Sigmoid colon (tissue), 7 donors: Measurements from ENCODE around the gene TMEM184C. TPM values are rescaled to one million over a fixed set of nuclear protein-coding genes. Genes with fewer than 3 reads are reported as not detected.

Source experiments
- DNase-seq: peaks from one replicate; pipeline ENCODE4 v3.0.0-alpha.2; 2019
- H3K27ac ChIP-seq, 4 donors: fragments of 200-600 bp; sonication (generic); one replicate each; pipeline ENCODE4 v1.5.1; 2016 to 2019; ENCODE audit warnings: mild to moderate bottlenecking in 1 of 4
- H3K27me3 ChIP-seq, 3 donors: fragments of 200-600 bp; sonication (generic); one replicate each; pipeline ENCODE4 v1.5.1; 2019; ENCODE audit warnings: mild to moderate bottlenecking in 1 of 3
- H3K36me3 ChIP-seq, 4 donors: fragments of 200-600 bp; sonication (generic); one replicate each; pipeline ENCODE4 v1.5.1; 2016 to 2019
- H3K4me1 ChIP-seq, 4 donors: fragments of 200-600 bp; sonication (generic); one replicate each; pipeline ENCODE4 v1.5.1; 2017 to 2019
- H3K4me3 ChIP-seq, 4 donors: fragments of 200-600 bp; sonication (generic); one replicate each; pipeline ENCODE4 v1.5.1; 2017 to 2019; ENCODE audit warnings: mild to moderate bottlenecking in 2 of 4, moderate library complexity in 1 of 4
- H3K9me3 ChIP-seq, 4 donors: fragments of 200-600 bp in 3 of 4; sonication (generic) in 3 of 4; one replicate each; pipeline versions ENCODE4 v1.5.1 to v1.6.1; 2013 to 2019
- CTCF ChIP-seq, 4 experiments: fragments of 450-650 bp in 3 of 4; fragments of 200-600 bp in 1 of 4; IDR thresholded peaks; one replicate each; pipeline ENCODE4 v1.5.1; 2016 to 2019; ENCODE audit warnings: antibody characterized with exemption in 4 of 4, mild to moderate bottlenecking in 3 of 4, moderate library complexity in 2 of 4
- EP300 ChIP-seq, 4 donors: sonication (generic); formaldehyde crosslinking; IDR thresholded peaks; one replicate each; pipeline ENCODE4 v1.6.1; 2017; ENCODE audit warnings: antibody characterized with exemption in 4 of 4
- POLR2A ChIP-seq, 2 donors: fragments of 450-650 bp; IDR thresholded peaks; one replicate each; pipeline ENCODE4 v1.6.1; 2016; ENCODE audit warnings: antibody characterized with exemption in 2 of 2, mild to moderate bottlenecking in 2 of 2, moderate library complexity in 2 of 2
- POLR2AphosphoS5 ChIP-seq, 4 donors: sonication (generic); formaldehyde crosslinking; IDR thresholded peaks; one replicate each; pipeline ENCODE4 v1.6.1; 2017; ENCODE audit warnings: antibody characterized with exemption in 4 of 4
- WGBS, 2 donors: extraction: QIAGEN DNeasy Blood & Tissue Kit; methylation state at CpG; one replicate each; pipeline ENCODE4 v1.1.7; 2013; 5-methylcytosine and 5-hydroxymethylcytosine counted together
- intact Hi-C: fragments of 100-400 bp; cut with DNase I; formaldehyde crosslinking; loops from one replicate; pipeline ENCODE4 v1.15.1; 2023
- polyA plus RNA-seq, 3 donors: library from polyadenylated mRNA; stranded (reverse); fragments of 200-250 nt; gene quantifications; one replicate each; pipeline ENCODE4 v1.2.3, GENCODE V29; 2013
- total RNA-seq, 4 donors: library from RNA; depleted of rRNA; stranded (reverse); fragments of >200 nt; gene quantifications; one replicate each; pipeline ENCODE4 v1.1.0, GENCODE V29; 2016
- donor health status: healthy with polysubstance abuse.
- donor health status: Bipolar disorder and iron deficiency.
- donor health status: healthy.

The TMEM184C gene
- total and polyA plus RNA-seq, 7 donors, result 6.0 to 23.8 (median 12.2) TPM

DNA sequence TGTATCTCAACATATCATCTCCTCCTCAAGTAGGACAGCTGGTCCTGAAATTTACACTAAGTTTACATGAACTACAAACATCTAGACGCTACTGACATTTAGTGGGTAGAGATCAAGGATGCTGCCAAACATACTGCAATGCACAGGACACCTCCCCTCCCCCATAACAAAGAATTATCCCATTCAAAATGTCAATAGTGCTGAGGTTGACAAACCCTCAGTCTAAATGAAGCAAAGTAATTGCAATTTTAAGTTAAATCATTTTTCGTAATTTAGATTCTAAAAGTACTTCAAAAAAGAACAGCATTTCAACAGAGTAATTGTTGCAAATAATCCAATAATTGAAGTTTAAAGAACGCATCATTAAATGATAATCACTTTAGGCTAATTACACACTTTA, 65.6 kb downstream of the TMEM184C start:
- no peak for DNase-seq
- WGBS, 2 donors, result 61 to 65% methylated on average over 3 of the region's 3 CpGs
- peaks cover 0 to 11% (median 0%) of the 10 kb centered on the region in 4 donors for H3K36me3 ChIP-seq
- no peak for TF ChIP-seq CTCF (IDR thresholded peaks at IDR 0.05)
- no peak for TF ChIP-seq POLR2A (IDR thresholded peaks at IDR 0.05)
- no peak for TF ChIP-seq EP300 (IDR thresholded peaks at IDR 0.05)
- no peak for TF ChIP-seq POLR2AphosphoS5 (IDR thresholded peaks at IDR 0.05)
- peaks cover 0 to 29% (median 21%) of the 10 kb centered on the region in 4 donors for H3K4me1 ChIP-seq
- H3K4me3 ChIP-seq, result peak overlapping the region; percentile 65 to 90 (median 80)
- intact Hi-C loops, result loop anchor here (5.0 kb wide), 2 partner anchors 760 to 1745 kb away; partner anchors contain the start of genes NR3C2 and ZNF827
- no peaks in the 10 kb centered on the region for H3K27me3 ChIP-seq
- H3K27ac ChIP-seq, result peak overlapping the region in 3 of 4 donors; percentile 90 to 95 (median 94)
- H3K9me3 ChIP-seq, result no peaks in the 10 kb centered on the region

DNA sequence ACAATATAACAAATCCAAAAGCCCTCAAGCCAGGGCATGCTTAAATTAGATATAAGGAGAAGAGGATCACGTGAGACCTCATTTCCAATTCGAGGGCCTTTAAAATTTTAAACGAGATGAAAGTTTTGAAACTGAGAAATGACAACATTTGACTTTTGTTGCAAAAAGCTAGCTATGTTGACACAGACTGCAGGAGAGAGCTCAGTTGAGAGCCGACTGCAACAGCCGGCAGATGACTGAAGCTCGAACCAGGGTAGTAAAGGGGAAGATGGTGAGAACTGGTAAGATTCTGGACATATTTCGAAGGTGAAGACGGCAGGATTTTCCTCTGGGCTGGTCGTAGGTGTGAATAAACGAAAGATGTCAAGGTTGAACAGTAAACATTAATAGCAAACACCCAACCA, 66.0 kb downstream of the TMEM184C start:
- peak; percentile 52 to 69 (median 55) for TF ChIP-seq POLR2AphosphoS5 (IDR thresholded peaks at IDR 0.05)
- TF ChIP-seq EP300 (IDR thresholded peaks at IDR 0.05), result no peak
- WGBS, 2 donors, result 1 to 2% methylated on average over 10 of the region's 10 CpGs
- DNase-seq, result peak; percentile 76
- Histone ChIP-seq H3K27ac (peak overlapping the region; percentile 84 to 95 (median 92)), H3K4me1 (peaks cover 0 to 28% (median 19%) of the 10 kb centered on the region in 4 donors), H3K36me3 (peaks cover 0 to 11% (median 0%) of the 10 kb centered on the region in 4 donors), H3K27me3 (no peaks in the 10 kb centered on the region), H3K9me3 (no peaks in the 10 kb centered on the region), H3K4me3 (peak overlapping the region; percentile 65 to 90 (median 80))
- intact Hi-C loops, result loop anchor here (5.0 kb wide), 2 partner anchors 759 to 1746 kb away; partner anchors contain the start of genes NR3C2 and ZNF827

DNA sequence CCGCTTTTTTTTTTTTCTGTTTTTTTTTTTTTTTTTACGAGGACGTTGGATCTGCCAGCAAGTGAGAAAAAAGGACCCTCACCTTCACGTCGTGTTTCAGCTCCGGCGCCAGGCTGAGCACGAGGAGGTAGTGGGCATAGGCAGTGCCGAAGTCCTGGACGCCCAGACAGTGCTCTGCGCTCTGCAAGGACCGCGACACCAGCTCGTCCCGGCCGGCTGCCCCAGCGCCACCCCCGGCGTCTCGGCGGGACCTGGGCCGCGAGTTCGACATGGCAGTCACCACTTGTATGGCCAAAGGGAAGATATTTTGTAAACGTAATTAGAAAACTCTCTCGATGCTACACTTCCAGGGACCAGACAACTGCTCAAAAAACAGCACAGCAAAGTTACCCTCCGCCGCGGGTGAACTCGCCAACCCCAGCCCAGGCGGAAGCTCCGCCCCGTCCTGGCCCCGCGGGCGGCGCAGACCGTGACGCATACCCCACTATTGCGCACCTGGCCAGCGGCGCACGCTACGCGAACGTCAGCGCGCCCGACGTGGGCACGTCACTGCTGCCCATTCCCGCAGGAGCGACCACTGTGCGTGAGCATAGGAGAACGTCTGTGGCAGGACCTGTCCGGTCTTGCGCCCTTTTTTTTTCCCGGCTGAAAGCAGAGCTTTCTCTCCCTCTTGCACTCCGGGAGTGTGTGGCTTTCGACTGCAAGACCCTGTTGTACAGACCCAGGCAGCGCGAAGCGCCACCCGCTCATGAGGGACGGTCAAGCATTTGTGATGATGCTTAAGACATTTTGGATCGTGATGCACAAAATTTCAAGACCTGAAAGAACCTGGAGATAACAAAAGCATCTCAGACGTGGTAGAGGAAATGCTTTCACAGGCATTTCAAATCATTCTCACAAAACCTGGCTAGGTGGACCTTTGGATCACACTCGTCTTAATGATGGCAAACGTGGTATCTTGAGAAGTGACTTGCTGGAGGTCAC, 66.8 kb downstream of the TMEM184C start, which contains the start of gene PRMT9:
Gene PRMT9, minus strand, starts transcription at position 447 of the 984 bp plus-strand sequence. Its CDS starts 176 bp downstream, at position 271.
- WGBS, 2 donors, result 0% methylated on average over 69 of the region's 69 CpGs

DNA sequence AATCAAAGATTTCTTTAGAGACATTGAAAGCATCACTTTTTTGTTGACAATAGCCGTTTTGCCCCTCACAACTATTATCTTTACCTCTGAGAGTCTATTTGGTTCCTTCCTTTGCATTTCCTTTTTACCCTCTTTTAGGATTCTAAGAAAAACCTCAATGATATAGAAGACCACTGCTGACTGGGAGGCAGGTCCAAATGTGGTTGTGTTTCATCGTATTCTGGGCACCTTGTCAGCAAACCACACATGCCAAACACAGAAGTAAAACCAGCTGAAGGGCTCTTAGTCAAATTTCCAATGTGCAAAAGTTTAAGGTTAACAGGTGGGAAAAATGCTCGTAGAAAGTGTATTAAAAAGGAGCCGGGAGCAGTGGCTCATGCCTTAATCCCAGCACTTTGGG, 71.9 kb downstream of the TMEM184C start:
- Histone ChIP-seq H3K4me3 (no peak overlapping the region), H3K27ac (no peak overlapping the region), H3K27me3 (no peaks in the 10 kb centered on the region), H3K4me1 (peaks cover 0 to 7% (median 0%) of the 10 kb centered on the region in 4 donors), H3K9me3 (no peaks in the 10 kb centered on the region), H3K36me3 (no peaks in the 10 kb centered on the region)
- intact Hi-C loops, result no loop called here
- WGBS, 2 donors, result 43 to 45% methylated on average over 4 of the region's 4 CpGs
- no peak for DNase-seq
- TF ChIP-seq POLR2AphosphoS5 (IDR thresholded peaks at IDR 0.05) (no peak), EP300 (IDR thresholded peaks at IDR 0.05) (no peak), CTCF (IDR thresholded peaks at IDR 0.05) (no peak), POLR2A (IDR thresholded peaks at IDR 0.05) (no peak)

More for the DNA sequence above, 66.8 kb downstream of the TMEM184C start, which contains the start of gene PRMT9:
- intact Hi-C loops, result loop anchor here (1.0 to 5.0 kb wide), 4 partner anchors 49 to 1747 kb away; partner anchors contain the start of genes ARHGAP10, NR3C2 and ZNF827
- Histone ChIP-seq H3K4me1 (peaks cover 0 to 22% (median 16%) of the 10 kb centered on the region in 4 donors), H3K27ac (peak within 1 kb of the TSS; percentile 84 to 95 (median 92)), H3K27me3 (no peaks in the 10 kb centered on the region), H3K9me3 (no peaks in the 10 kb centered on the region), H3K4me3 (peak within 1 kb of the TSS; percentile 65 to 90 (median 80)), H3K36me3 (peaks cover 0 to 9% (median 0%) of the 10 kb centered on the region in 4 donors)
- TF ChIP-seq POLR2A (IDR thresholded peaks at IDR 0.05), result peak; percentile 87 to 90
- no peak for TF ChIP-seq CTCF (IDR thresholded peaks at IDR 0.05)
- TF ChIP-seq EP300 (IDR thresholded peaks at IDR 0.05), result peak in 3 of 4 donors; percentile 94 to 95 (median 94)
- TF ChIP-seq POLR2AphosphoS5 (IDR thresholded peaks at IDR 0.05), result peak; percentile 96 to 99 (median 98)
- DNase-seq, result peak; percentile 96

- 86 to 90% methylated on average over 2 of the region's 2 CpGs for WGBS, 2 donors
- H3K27ac ChIP-seq, result no peak overlapping the region
These were observed 74.6 kb downstream of the TMEM184C start for GRCh38 chr4:147691820-147692219.

More at GRCh38 chr4:147691820-147692219, 74.6 kb downstream of the TMEM184C start:
- no peaks in the 10 kb centered on the region for H3K4me1 ChIP-seq
- no peak for DNase-seq
- no peak overlapping the region for H3K4me3 ChIP-seq
- intact Hi-C loops, result no loop called here
- H3K27me3 ChIP-seq, result no peaks in the 10 kb centered on the region
- H3K36me3 ChIP-seq, result no peaks in the 10 kb centered on the region
- TF ChIP-seq POLR2AphosphoS5 (IDR thresholded peaks at IDR 0.05) (no peak), CTCF (IDR thresholded peaks at IDR 0.05) (no peak), POLR2A (IDR thresholded peaks at IDR 0.05) (no peak), EP300 (IDR thresholded peaks at IDR 0.05) (no peak)
- no peaks in the 10 kb centered on the region for H3K9me3 ChIP-seq
